HG03442 (cell line): ENCODE data around the gene HMCN1.

Experiments used
- ATAC-seq: cut with Tn5 transposase; IDR thresholded peaks from one replicate; pipeline ENCODE4 v1.9.1; 2021; ENCODE audit warnings: mild to moderate bottlenecking, moderate library complexity; ENCODE audit not compliant: unreplicated experiment

HMCN1 gene

GRCh38 chr1:186063091-186063657 is 329.0 kb downstream of the HMCN1 start:
- ATAC-seq, result no peak

DNA sequence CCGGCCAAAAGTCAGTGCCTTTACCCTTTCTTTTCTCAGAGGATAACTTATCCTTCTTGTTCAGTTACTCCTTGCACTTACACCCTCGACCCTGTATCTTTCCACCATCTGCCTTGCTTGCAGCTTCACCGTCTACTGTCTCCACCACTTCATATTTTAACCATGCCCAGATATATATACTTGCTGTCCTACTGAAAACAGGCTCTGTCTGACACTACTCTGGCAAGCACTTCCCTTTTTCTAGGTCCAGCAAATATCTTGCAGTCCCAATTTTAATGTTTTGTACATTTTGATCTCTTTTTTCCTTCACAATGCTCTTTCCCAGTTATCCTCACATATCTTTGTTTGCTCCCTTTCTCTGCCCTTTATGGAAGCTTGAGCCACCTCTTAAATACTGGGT is 332.2 kb downstream of the HMCN1 start:
- ATAC-seq, result no peak

DNA sequence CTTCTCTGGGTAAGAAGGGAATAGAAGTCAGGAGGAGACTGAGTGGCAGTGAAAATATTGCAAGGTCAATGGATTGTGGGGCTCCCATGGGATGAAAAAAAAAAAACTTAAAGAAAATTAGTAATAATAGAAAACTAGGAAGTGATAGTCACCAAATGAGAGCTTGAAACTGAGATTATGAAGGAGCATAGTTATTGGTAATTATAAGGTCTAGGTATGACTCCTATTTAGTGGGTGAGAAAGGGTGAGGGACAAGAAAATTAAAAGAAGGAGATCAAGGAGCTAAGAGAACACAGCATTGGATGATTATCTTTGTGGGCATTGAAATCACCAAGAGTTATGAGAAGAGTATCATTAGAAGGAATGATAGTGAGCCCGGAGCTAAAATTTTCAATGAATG is 339.5 kb downstream of the HMCN1 start:
- no peak for ATAC-seq

GRCh38 chr1:186076006-186076405 is 341.8 kb downstream of the HMCN1 start:
- no peak for ATAC-seq

- peak; percentile 99 for ATAC-seq
Measured at GRCh38 chr1:186078245-186078644, 344.1 kb downstream of the HMCN1 start.

DNA sequence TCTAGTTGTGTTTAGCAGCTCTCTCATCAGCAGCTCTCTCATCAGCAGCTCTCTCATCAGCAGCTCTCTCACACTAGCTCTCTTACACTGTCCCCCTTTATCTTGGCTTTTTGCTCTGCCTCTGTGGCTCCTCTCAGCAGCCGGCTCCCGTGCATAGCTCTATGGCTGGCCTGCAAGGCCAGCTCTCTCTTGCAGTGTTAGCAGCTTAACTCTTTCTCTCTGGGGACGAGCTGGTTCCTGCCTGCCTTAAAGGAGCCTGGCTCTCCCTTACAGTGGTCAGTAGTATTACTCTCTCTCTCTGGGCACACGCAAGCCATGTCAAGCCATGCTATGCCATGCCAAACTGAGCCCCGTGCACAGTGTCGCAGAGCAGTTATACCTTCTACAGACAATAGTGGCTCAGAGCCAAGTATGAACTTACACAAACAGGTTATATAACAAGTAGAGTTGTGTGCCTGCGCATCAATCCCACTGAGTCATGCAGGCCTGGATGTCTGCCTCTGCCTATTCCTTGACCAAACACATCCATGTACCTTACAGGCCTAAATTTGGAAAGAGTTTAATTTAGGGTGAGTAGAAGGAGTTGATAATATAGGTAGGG is 345.0 kb downstream of the HMCN1 start:
- no peak for ATAC-seq

DNA sequence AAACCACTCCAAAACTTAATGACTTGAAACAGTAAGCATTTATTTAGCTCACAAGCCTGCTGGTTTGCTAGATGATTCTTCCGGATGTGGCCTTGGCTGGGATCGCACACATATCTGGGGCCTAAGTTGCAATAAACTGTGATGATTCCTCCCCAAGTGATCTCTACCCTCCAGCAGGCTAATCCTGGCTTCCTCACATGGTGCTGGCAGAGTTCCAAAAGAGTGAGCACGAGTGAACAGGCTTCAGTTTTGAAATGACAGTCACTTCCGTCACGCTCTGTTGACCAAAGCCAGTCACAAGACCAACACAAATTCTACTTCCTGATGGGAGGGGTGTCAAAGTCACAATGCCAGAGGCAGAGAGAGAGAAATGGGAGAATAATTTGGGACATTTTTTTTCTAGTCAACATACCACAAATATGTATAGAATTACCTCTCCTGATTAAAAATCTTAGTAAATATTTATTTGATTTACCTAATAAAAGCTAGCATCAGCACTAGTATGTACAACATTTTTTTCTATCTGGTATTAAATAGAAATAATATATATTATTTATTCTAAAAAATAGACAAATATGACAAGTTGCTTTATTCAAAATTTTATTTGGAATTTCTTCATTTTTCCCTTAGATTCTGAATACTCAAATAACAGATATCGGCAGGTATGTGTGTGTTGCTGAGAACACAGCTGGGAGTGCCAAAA is 348.2 kb downstream of the HMCN1 start:
- ATAC-seq, result peak; percentile 51

DNA sequence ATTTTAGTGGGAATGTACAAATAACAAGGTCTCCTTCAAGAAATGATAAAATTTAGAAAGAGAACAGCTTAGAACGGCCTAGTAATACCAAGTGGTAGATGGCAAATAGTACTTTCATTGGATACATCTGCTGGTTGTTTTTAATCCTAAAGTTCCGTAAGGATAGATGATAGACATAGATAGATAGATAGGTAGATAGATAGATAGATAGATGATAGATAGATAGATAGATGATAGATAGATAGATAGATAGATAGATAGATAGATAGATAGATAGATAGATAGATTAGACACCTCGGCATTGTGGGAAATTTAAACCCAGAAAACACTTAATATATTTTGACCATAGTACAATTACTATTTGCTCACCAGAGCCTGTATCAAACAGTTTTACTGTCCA is 352.4 kb downstream of the HMCN1 start:
- ATAC-seq, result no peak

DNA sequence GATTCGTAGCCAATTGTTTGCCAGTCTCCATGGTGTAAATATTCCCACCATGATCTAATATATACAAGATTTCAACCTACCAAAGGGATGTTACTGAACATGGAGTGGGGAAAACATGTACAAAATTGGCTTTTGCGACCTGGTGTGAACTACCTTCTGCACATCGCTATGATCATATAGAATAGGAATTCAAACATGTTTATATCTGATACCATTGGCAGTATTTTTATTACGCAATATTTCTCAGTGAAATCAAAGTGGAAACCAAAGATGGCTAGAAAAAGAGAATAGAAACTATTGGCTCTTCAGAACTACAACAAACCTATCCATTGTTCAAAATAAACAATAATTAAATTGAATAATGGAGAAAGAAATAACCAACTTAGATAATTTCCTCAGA is 355.7 kb downstream of the HMCN1 start:
- ATAC-seq, result no peak

- ATAC-seq, result no peak
Measured at GRCh38 chr1:186091222-186091720, 357.1 kb downstream of the HMCN1 start.

DNA sequence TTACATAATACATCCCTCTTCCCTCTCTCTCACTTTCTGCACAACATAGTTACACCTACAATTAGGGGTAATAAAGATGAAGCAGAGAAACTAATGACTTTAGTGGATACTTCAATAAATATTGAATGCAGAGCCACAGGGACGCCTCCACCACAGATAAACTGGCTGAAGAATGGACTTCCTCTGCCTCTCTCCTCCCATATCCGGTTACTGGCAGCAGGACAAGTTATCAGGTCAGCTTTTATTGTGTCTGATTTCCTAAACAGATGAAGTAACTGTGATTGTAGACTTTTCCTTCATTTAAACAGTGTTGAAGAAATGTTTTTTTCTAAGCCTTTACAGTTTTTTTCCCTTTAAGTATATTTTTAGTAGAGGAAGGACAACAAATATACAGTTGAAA is 359.2 kb downstream of the HMCN1 start:
- no peak for ATAC-seq

GRCh38 chr1:186094172-186094571 is 360.0 kb downstream of the HMCN1 start:
- ATAC-seq, result no peak

DNA sequence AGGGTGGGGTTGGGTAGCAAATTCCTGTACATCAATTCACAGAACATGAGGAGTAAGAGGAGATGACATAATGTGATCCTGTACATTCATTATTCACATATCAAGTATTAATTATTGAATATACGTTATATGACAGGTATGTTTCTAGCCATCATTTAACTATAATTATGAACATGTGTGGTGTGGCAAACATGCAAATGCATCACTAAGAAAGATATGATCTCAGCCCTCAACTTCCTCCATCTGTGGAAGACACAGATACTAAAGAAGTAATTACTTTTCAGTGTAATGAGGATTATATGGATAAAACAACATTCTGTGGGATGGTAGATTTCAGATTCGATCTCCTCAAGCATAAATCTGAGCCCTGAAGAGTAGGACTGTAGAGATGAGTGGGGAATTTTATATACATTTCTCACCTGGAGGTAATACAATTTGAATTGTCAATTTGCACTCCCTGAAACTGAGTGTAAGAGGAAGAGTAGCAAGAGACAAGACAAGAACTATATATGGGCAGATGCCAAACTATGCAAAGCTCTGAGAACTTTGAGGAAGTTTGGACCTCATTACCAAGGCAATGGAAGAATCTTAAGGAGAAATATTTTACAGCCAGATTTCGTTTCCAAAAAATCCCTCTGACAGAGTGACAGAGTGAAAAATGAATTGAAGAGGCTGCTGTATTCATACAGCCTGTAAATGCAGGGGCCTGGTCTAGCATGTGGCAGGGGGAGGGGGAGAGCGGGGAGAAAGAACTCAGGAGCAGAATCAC is 365.3 kb downstream of the HMCN1 start:
- no peak for ATAC-seq

- no peak for ATAC-seq
Measured at GRCh38 chr1:186102107-186102506, 367.9 kb downstream of the HMCN1 start.

DNA sequence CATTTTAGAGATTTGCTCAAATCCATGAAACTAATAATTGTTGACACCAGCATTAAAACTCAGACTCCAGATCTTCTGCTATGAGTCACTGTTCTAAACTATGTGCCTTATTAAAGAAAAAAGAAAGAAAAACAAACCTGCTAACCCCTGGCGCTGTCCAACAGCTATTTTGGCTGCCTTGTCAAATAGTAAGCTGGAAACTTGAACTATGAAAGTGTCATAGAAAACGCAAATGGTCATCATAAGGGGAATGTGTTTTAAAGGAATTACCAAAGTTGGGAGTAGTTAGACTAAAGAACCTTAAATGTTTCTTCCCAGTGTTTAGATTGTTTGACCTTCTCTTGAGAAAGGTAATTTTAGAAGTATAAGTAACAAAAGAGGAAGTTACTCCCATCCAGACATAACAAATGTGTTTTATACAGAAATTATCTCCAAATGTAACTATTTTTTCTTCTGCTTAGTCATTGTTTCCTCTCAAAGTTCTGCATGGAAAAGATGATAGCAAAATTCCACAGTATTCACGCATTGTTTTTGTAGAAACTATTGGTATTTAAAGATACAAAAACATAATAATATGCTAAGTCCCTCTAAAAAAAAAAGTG is 368.5 kb downstream of the HMCN1 start:
- no peak for ATAC-seq

GRCh38 chr1:186104459-186104858 is 370.3 kb downstream of the HMCN1 start:
- no peak for ATAC-seq

DNA sequence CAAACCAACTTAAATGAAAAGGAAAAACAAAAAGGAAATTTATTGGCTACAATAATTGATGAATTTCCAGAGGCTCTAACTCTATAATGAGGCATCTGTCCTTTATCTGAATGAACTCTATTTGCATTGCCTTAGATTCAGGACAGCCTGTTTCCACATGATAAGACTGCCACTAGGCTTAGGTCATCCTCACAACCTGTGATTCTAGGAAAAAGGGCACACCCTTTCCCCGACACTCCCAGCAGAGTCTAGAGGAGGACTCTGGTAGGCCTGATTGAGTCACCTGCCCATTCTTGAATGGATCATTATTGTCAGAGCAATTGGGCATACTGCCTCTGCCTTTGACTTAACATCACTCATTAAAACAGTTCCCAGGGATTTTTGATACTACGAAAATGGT is 378.1 kb downstream of the HMCN1 start:
- no peak for ATAC-seq

- ATAC-seq, result no peak
Measured at GRCh38 chr1:186113461-186113860, 379.3 kb downstream of the HMCN1 start.

DNA sequence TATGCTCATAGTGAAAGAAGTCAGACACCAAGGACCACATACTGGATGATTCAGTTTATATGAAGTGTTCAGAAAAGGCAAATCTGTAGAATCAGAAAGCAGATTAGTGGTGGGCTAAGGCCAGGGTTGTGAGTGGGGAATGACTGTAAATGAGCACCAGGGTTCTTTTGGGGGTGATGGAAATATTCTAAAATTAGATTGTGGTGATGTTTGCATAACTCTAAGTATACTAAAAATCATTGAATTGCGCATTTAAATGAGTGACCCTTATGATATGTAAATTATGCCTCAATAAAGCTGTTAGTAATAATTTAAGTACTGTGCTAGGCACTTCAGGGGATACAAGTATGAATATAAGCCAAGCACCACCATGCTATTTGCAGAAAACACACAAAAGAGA is 384.5 kb downstream of the HMCN1 start:
- ATAC-seq, result no peak

- ATAC-seq, result no peak
Measured at GRCh38 chr1:186122837-186123236, 388.6 kb downstream of the HMCN1 start.

GRCh38 chr1:186125035-186125434 is 390.8 kb downstream of the HMCN1 start:
- no peak for ATAC-seq
